ENCODE measurements around the gene UBE2O. TPM values are rescaled to one million over a fixed set of nuclear protein-coding genes. Genes with fewer than 3 reads are reported as not detected.

UBE2O gene
- total RNA-seq = 10 to 100 TPM; 30.5 to 31.3 TPM

DNA sequence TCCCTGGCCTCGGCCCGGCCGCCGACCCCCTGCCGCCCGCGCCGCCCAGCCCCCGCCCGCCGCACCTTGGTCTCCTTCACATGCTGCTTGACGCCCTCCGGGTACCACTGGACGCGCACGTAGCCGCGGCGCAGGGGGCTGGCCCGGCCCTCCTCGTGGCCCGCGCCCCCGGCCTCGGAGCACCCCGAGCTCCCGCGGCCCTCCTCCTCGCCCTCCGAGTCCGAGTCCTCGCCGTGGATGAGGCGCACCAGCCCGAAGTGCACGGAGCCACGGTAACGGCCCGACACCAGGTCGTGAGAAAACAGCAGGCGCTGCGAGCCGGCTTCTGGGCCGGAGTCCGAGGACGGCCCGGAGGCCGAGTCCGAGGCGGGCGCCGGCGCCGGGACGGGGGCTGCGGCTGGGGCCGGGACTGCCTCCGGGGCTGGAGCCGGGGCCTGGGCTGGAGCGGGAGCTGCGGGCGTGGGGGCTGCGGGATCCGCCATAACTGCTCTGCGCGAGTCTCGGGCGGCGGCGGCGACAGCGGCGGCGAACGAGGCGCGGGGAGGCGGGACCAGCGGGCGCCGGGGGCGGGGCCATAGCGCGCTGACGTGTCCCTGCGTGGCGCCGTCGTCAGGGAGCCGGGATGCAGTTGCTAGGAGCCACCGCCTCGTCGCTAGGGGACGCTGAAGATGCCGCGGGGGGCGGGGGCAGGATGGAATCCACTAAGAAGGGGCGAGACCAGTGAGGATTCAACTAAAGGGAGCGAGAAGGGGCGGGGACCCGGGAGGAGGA lies at the start of gene UBE2O:
UBE2O (minus strand) TSS at position 493 of the 771 bp plus-strand sequence; CDS start at position 482, 11 bp downstream.
- peak; percentile 95 for DNase-seq
- ChIA-PET POLR2A (no interaction called here), CTCF (interaction anchor here (0.6 to 2.3 kb wide), 19 partner anchors 8 to 145 kb away, joined by 3 to 9 read pairs (median 4); no protein-coding TSS in a partner anchor)
- Mint-ChIP-seq H3K4me1 (peaks cover 43% of the 10 kb centered on the region), H3K9me3 (no peaks in the 10 kb centered on the region), H3K4me3 (peak within 1 kb of the TSS; percentile 87), H3K27ac (peak within 1 kb of the TSS; percentile 79), H3K36me3 (ENCODE audit: low read depth) (peaks cover 3% of the 10 kb centered on the region), H3K27me3 (peaks cover 2% of the 10 kb centered on the region)

DNA sequence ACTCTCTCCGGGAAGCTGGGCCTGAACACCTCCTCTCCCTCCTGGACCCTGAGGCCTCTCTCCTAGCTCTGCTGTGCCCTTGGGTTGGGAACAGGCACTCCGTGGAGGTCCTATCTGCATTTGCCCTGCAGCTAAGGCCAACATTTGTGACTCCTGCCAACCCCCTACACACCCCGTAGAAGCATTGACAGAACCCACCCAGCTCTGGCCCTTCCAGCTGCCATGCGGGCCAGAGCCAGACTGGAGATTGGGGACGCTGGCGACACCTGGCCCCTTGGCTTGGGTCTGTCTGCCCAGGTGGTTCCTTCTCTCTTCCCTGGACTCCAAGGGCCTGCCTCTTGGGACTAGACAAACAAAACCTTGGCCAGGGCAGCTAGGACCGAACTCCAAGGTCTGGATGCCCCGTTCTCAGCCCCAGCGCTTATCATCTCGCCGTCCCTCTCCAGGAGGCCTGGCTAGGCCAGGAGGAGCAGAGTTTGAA lies 48.9 kb upstream of the UBE2O start:
- ChIA-PET CTCF (interaction anchor here (0.7 to 2.6 kb wide), 10 partner anchors 9 to 117 kb away, joined by 3 to 13 read pairs (median 4); partner anchors contain the start of genes PRCD and UBE2O), POLR2A (no interaction called here)
- peak overlapping the region; percentile 97 for H3K27ac Mint-ChIP-seq
- peaks cover 63% of the 10 kb centered on the region for H3K4me1 Mint-ChIP-seq
- DNase-seq = no peak
- H3K27me3 Mint-ChIP-seq = no peaks in the 10 kb centered on the region
- peak overlapping the region; percentile 85 for H3K4me3 Mint-ChIP-seq
- no peaks in the 10 kb centered on the region for H3K9me3 Mint-ChIP-seq
- peaks cover 5% of the 10 kb centered on the region for H3K36me3 Mint-ChIP-seq (ENCODE audit: low read depth)

DNA sequence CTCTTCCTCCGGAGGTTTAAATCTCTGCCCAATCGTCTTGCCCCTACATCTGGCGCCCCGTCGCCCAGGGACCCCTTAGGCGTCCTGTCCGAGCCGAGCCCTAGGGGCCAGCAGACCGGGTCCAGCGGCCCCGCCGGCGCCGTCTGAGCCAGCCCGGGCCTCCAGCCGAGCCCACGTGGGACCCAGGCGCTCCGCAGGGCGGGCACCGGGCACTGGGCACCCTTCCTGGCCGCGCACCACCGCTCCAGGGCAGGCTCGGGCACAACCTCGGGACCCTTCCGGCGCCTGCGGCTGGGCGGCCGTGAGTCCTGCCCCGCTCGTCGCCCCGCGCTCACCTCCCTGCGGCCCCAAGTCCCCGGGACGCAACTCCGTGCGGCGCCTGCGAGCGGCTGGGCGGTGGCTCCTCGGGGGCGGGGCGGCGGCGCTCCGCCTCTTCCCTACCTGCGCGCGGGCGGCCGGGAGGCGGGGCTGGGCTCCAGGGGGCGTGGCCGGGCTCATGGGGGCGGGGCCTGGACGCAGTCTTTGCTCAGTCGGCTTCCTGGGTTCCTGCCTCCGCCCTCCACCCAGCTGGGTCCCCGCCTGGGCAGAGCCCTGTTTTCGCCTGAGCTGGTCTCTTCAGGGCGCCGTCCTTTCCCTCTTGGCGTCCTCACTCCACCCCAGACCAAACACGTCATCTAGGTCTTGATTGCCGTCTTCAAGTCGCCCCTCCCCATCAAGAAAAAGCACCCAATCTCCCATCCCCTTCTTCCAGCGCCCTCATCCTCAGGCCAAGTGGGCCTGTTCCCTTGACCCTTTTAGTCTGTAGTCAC lies 48.3 kb upstream of the UBE2O start, which contains the start of gene RHBDF2:
RHBDF2 (minus strand) TSS at position 406 of the 809 bp plus-strand sequence. CDS start 19,899 bp downstream, outside the sequence.
- Mint-ChIP-seq H3K27me3 (no peaks in the 10 kb centered on the region), H3K9me3 (no peaks in the 10 kb centered on the region), H3K27ac (peak within 1 kb of the TSS; percentile 97), H3K36me3 (ENCODE audit: low read depth) (peaks cover 5% of the 10 kb centered on the region), H3K4me1 (peaks cover 57% of the 10 kb centered on the region), H3K4me3 (peak within 1 kb of the TSS; percentile 85)
- peak; percentile 93 for DNase-seq
- POLR2A ChIA-PET = no interaction called here
- CTCF ChIA-PET = interaction anchor here (0.7 to 2.6 kb wide), 9 partner anchors 9 to 116 kb away, joined by 3 to 13 read pairs (median 4); partner anchors contain the start of gene UBE2O

DNA sequence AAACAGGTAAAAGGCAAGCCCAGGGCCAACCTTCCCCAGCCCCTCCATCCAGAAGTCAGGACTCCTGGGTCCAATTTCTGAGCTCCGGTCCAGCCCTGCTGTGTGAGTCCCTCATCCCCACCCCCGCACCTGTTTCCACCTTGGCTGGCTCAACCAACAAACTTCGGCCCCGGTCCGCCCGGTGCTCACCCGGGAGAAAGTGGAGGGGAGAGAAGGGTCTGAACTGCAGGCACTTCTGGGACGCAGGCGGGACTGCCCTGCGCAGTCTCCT lies 47.7 kb upstream of the UBE2O start:
- ChIA-PET CTCF (interaction anchor here (1.3 kb wide), 1 partner anchor 10 kb away, joined by 4 read pairs; no protein-coding TSS in a partner anchor), POLR2A (interaction anchor here (0.5 kb wide), 1 partner anchor 82 kb away, joined by 3 read pairs; no protein-coding TSS in a partner anchor)
- H3K4me3 Mint-ChIP-seq = peak overlapping the region; percentile 85
- H3K27me3 Mint-ChIP-seq = no peaks in the 10 kb centered on the region
- peak overlapping the region; percentile 76 for H3K27ac Mint-ChIP-seq
- H3K36me3 Mint-ChIP-seq (ENCODE audit: low read depth) = peaks cover 5% of the 10 kb centered on the region
- DNase-seq = no peak
- H3K9me3 Mint-ChIP-seq = no peaks in the 10 kb centered on the region
- peaks cover 54% of the 10 kb centered on the region for H3K4me1 Mint-ChIP-seq

DNA sequence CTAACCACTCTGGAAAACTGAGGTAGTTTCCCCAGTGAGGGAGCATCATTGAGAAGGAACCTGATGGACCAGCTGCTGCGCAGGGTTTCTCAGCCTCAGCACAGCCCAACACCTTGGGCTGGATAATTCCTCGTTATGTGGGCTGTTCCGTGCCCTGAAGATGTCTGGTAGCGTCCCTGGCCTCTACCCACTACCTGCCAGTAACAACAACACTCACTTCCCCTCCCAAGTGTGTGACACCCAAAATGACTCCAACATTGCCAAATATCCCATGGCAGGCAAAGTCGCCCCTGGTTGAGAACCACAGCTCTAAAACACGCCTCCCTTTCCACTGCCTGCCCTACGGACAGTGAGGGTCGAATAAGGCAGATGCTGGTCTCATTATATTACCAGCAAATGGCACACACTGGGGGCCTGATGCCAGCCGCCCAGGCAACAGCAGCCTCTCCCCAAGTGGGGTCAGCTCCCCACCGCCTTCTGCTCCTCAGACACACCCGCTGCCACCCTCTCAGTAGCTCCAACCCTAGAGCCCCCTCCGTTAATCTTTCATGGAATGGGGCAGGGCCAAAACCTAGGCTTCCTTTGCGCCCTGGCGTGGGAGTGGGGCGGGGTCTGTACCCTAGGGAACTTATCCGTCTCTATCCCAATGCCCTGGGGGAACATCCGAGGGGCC lies 47.3 kb upstream of the UBE2O start:
- POLR2A ChIA-PET = interaction anchor here (0.5 kb wide), 1 partner anchor 82 kb away, joined by 3 read pairs; no protein-coding TSS in a partner anchor
- H3K4me1 Mint-ChIP-seq = peaks cover 56% of the 10 kb centered on the region
- H3K9me3 Mint-ChIP-seq = no peaks in the 10 kb centered on the region

DNA sequence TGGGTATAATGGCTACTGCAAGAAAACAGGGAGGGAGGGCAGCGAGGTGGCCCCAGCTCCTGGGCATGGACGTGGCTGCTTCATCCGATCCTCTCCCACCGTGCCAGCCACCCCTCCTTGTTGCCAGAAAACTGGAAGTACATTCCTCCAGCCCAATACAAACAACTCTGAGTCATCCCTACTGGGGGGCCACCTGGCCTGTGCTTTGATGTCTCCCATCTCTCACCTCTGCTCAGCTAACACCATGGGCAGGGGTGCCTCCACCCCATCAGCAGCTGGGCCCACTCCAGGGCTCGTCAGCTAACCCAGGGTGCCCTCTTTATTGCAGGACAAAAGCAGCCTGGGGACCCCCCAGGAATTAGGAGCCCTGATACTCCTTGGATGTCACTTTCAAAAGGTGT lies 46.3 kb upstream of the UBE2O start:
- peak overlapping the region; percentile 85 for H3K4me3 Mint-ChIP-seq
- CTCF ChIA-PET = interaction anchor here (1.4 to 3.1 kb wide), 4 partner anchors 8 to 46 kb away, joined by 4 to 10 read pairs (median 6); partner anchors contain the start of gene UBE2O
- H3K36me3 Mint-ChIP-seq (ENCODE audit: low read depth) = peaks cover 5% of the 10 kb centered on the region
- POLR2A ChIA-PET = interaction anchor here (0.6 kb wide), 1 partner anchor 219 kb away, joined by 4 read pairs; no protein-coding TSS in a partner anchor
- H3K27me3 Mint-ChIP-seq = no peaks in the 10 kb centered on the region
- no peak for DNase-seq
- H3K9me3 Mint-ChIP-seq = no peaks in the 10 kb centered on the region
- H3K27ac Mint-ChIP-seq = peak overlapping the region; percentile 81
- H3K4me1 Mint-ChIP-seq = peaks cover 62% of the 10 kb centered on the region

More for the DNA sequence above, 47.3 kb upstream of the UBE2O start:
- Mint-ChIP-seq H3K36me3 (ENCODE audit: low read depth) (peaks cover 5% of the 10 kb centered on the region), H3K27me3 (no peaks in the 10 kb centered on the region), H3K27ac (peak overlapping the region; percentile 76), H3K4me3 (peak overlapping the region; percentile 85)
- CTCF ChIA-PET = interaction anchor here (0.6 to 1.7 kb wide), 4 partner anchors 10 to 47 kb away, joined by 3 to 6 read pairs (median 4); partner anchors contain the start of gene UBE2O
- no peak for DNase-seq

DNA sequence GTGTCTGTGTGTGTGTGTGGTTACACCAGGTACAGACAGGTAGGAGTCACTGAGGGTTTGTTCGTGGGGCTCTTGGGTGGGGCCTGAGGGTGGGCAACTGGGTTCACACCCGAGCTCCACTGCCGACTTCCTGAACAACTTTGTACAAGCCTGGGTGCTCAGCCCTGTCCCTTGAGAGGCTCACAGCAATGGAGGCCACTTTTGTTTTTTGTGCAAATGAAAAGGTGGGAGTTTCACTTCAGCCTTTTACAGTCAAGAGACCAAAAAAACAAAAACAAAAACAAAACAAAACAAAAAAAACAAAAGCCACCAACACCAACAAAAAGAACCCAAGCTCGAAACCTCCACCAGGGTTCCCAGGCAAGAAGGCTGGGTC lies 45.9 kb upstream of the UBE2O start:
- POLR2A ChIA-PET = interaction anchor here (0.6 kb wide), 1 partner anchor 219 kb away, joined by 4 read pairs; no protein-coding TSS in a partner anchor
- H3K36me3 Mint-ChIP-seq (ENCODE audit: low read depth) = peaks cover 5% of the 10 kb centered on the region
- DNase-seq = no peak
- peaks cover 64% of the 10 kb centered on the region for H3K4me1 Mint-ChIP-seq
- no peaks in the 10 kb centered on the region for H3K27me3 Mint-ChIP-seq
- H3K4me3 Mint-ChIP-seq = peak overlapping the region; percentile 24
- no peaks in the 10 kb centered on the region for H3K9me3 Mint-ChIP-seq
- CTCF ChIA-PET = interaction anchor here (1.4 to 3.1 kb wide), 4 partner anchors 9 to 46 kb away, joined by 4 to 10 read pairs (median 6); partner anchors contain the start of gene UBE2O
- H3K27ac Mint-ChIP-seq = peak overlapping the region; percentile 81

DNA sequence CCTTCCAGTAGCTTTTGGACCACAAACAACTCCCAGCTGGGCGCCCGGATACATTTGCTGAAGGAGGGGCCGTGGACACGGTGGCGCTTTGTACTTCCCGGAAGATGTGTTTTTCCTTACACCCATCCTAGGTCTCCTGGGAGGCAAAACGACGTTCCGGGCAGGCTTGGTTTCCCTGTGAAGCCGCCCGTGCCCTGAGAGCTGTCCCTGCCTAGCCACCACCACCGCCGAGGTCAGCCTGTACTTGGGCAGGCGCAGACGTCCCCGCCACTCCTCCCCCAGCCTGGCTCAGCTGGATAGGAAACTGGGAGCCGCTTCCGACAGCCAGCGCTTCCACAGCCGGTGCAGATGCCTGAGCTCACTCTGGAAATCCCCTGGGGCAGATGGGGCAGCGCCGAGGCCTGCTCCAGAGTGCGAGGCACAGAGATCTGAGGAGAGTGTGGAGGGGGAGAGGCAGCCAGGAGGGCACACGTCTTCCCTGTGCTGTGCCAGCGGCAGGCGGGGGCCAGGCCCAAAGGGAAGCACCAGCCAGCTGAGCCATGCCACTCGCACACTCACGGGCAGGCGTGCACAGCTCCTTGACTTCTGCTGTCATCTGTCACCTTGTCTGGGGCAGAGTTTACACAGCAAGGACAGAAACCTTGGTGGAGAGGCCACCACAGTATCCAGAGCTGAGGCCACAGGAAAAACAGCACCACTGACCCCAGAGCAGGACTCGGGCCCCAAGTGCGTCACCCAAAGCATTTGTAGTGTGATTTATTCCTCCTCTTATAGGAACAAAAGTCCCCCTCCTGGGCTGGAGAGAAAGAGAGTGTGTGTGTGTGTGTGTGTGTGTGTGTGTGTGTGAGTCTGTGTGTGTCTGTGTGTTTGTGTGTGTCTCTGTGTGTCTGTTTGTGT lies 45.3 kb upstream of the UBE2O start:
- Mint-ChIP-seq H3K4me1 (peaks cover 70% of the 10 kb centered on the region), H3K27ac (peak overlapping the region; percentile 81), H3K4me3 (peak overlapping the region; percentile 10), H3K9me3 (no peaks in the 10 kb centered on the region), H3K27me3 (no peaks in the 10 kb centered on the region), H3K36me3 (ENCODE audit: low read depth) (peaks cover 6% of the 10 kb centered on the region)
- CTCF ChIA-PET = interaction anchor here (0.7 to 3.1 kb wide), 3 partner anchors 9 to 87 kb away, joined by 3 to 10 read pairs (median 7); no protein-coding TSS in a partner anchor
- DNase-seq = no peak
- POLR2A ChIA-PET = no interaction called here

DNA sequence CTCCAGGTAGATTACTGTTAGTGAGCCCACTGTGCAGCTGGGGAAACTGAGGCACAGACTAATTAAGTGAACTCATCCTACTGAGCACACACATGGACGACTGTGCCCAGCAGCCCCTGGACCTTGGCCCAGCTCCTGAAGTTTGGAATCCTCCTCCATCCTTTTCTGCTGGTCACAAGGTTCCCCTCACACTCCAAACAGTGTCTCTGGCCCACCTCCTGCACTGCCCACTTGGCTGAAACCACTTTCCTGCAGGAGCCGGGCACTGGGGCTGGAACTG lies 44.7 kb upstream of the UBE2O start:
- POLR2A ChIA-PET = no interaction called here
- Mint-ChIP-seq H3K4me1 (peaks cover 71% of the 10 kb centered on the region), H3K27me3 (no peaks in the 10 kb centered on the region), H3K27ac (no peak overlapping the region), H3K4me3 (no peak overlapping the region), H3K9me3 (no peaks in the 10 kb centered on the region), H3K36me3 (ENCODE audit: low read depth) (peaks cover 7% of the 10 kb centered on the region)
- DNase-seq = no peak
- CTCF ChIA-PET = interaction anchor here (2.0 to 3.1 kb wide), 2 partner anchors 10 to 11 kb away, joined by 7 to 10 read pairs; no protein-coding TSS in a partner anchor

DNA sequence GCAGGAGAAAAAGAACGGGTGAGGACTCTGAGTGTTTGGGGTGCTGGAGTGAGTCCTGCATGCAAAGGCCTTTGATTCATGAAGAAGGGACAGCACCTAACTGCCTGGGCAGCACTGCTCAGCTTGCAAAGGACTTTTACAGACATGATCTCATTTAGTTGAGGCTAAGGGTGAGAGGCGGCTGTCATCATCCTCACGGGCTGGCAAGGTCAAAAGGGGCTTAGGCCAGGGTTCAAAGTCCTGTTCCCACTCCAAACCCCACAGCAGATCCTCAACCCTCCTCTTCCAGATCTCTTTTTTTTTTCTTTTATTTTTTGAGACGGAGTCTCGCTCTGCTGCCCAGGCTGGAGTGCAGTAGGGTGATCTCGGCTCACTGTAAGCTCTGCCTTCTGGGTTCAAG lies 43.5 kb upstream of the UBE2O start:
- Mint-ChIP-seq H3K36me3 (ENCODE audit: low read depth) (peaks cover 7% of the 10 kb centered on the region), H3K4me1 (peaks cover 71% of the 10 kb centered on the region), H3K9me3 (no peaks in the 10 kb centered on the region), H3K4me3 (no peak overlapping the region), H3K27me3 (no peaks in the 10 kb centered on the region), H3K27ac (peak overlapping the region; percentile 31)
- no peak for DNase-seq
- ChIA-PET CTCF (interaction anchor here (1.0 to 3.1 kb wide), 2 partner anchors 11 to 375 kb away, joined by 3 to 10 read pairs; no protein-coding TSS in a partner anchor), POLR2A (no interaction called here)

DNA sequence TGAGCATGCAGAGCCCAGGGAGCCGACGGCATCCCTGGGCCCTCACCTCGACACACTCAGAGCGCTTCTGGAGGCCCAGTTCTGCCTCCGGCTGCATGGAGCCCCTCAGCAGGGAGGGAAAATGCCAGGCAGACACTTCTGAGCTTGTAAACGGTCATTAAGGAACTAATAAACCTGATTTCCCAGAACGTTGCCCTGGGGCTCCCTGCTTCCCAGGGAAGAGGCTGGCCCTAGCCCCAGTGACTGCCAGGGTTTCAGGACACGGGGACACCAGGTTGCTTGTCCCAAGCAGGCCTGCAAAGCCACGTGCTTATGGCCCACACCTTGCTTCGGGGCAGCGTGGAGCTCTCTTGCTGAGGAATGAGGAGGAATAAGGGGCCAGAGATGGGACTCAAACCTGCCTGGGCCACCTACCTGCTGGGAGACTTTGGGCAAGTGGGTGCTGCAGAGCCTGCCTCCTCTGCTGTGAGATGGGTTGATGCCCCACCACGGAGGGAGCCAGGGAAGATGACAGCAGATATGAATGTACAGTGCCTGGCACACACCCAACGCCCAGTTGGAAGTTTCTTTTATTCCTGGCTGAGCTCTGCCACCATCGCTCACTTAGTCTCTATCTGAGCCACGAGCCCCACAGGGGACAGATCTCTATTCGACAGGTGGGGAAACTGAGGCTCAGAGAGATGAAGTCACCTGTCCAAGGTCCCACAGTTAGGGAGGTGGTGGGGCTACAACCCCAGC lies 42.9 kb upstream of the UBE2O start:
- peaks cover 7% of the 10 kb centered on the region for H3K36me3 Mint-ChIP-seq (ENCODE audit: low read depth)
- peaks cover 73% of the 10 kb centered on the region for H3K4me1 Mint-ChIP-seq
- no peaks in the 10 kb centered on the region for H3K9me3 Mint-ChIP-seq
- no peak for DNase-seq
- H3K27ac Mint-ChIP-seq = peak overlapping the region; percentile 68
- no peaks in the 10 kb centered on the region for H3K27me3 Mint-ChIP-seq
- POLR2A ChIA-PET = interaction anchor here (0.7 kb wide), 1 partner anchor 227 kb away, joined by 3 read pairs; no protein-coding TSS in a partner anchor
- no peak overlapping the region for H3K4me3 Mint-ChIP-seq
- CTCF ChIA-PET = interaction anchor here (1.0 to 1.3 kb wide), 2 partner anchors 16 to 375 kb away, joined by 3 read pairs; no protein-coding TSS in a partner anchor

Measured in activated CD4-positive, alpha-beta T cell treated with anti-CD3 and anti-CD28 coated beads, Interleukin-2, amount 10 ng/mL, durations not matched to agents 7 days and 5 days (primary cell).